ENCODE results near the gene PTPRG. TPM values are rescaled to one million over a fixed set of nuclear protein-coding genes. Genes with fewer than 3 reads are reported as not detected.

Gene PTPRG
- total RNA-seq, 1 donor from 2014 or later = 44.3 TPM

DNA sequence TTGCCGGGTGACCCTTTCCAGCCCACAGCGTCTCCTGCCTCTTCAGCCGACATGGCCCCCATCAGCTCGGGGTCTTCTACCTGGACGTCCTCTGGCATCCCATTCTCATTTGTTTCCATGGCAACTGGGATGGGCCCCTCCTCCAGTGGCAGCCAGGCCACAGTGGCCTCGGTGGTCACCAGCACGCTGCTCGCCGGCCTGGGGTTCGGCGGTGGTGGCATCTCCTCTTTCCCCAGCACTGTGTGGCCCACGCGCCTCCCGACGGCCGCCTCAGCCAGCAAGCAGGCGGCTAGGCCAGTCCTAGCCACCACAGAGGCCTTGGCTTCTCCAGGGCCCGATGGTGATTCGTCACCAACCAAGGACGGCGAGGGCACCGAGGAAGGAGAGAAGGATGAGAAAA lies 641.8 kb downstream of the PTPRG start:
- no peaks in the 10 kb centered on the region for H3K27me3 Mint-ChIP-seq
- H3K27ac Mint-ChIP-seq = peak overlapping the region; percentile 67
- H3K36me3 Mint-ChIP-seq (ENCODE audit: insufficient read depth) = peaks cover 3% of the 10 kb centered on the region
- H3K4me1 Mint-ChIP-seq (ENCODE audit: low read depth) = peaks cover 9% of the 10 kb centered on the region
- DNase-seq (ENCODE audit: low spot score, unreplicated experiment) = no peak
- H3K9me3 Mint-ChIP-seq (ENCODE audit: low read depth) = no peaks in the 10 kb centered on the region
- no peak overlapping the region for H3K4me3 Mint-ChIP-seq (ENCODE audit: low read depth)
- TF ChIP-seq, protein P1, sequence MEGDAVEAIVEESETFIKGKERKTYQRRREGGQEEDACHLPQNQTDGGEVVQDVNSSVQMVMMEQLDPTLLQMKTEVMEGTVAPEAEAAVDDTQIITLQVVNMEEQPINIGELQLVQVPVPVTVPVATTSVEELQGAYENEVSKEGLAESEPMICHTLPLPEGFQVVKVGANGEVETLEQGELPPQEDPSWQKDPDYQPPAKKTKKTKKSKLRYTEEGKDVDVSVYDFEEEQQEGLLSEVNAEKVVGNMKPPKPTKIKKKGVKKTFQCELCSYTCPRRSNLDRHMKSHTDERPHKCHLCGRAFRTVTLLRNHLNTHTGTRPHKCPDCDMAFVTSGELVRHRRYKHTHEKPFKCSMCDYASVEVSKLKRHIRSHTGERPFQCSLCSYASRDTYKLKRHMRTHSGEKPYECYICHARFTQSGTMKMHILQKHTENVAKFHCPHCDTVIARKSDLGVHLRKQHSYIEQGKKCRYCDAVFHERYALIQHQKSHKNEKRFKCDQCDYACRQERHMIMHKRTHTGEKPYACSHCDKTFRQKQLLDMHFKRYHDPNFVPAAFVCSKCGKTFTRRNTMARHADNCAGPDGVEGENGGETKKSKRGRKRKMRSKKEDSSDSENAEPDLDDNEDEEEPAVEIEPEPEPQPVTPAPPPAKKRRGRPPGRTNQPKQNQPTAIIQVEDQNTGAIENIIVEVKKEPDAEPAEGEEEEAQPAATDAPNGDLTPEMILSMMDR (IDR thresholded peaks at IDR 0.05; ENCODE audit: unreplicated experiment) = no peak

DNA sequence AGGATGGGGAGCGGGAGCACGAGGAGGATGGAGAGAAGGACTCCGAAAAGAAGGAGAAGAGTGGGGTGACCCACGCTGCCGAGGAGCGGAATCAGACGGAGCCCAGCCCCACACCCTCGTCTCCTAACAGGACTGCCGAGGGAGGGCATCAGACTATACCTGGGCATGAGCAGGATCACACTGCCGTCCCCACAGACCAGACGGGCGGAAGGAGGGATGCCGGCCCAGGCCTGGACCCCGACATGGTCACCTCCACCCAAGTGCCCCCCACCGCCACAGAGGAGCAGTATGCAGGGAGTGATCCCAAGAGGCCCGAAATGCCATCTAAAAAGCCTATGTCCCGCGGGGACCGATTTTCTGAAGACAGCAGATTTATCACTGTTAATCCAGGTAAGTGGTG lies 642.2 kb downstream of the PTPRG start:
- H3K4me3 Mint-ChIP-seq (ENCODE audit: low read depth) = no peak overlapping the region
- H3K4me1 Mint-ChIP-seq (ENCODE audit: low read depth) = peaks cover 9% of the 10 kb centered on the region
- TF ChIP-seq, protein P1 (IDR thresholded peaks at IDR 0.05; ENCODE audit: unreplicated experiment) = no peak
- H3K36me3 Mint-ChIP-seq (ENCODE audit: insufficient read depth) = peaks cover 3% of the 10 kb centered on the region
- H3K27ac Mint-ChIP-seq = no peak overlapping the region
- H3K27me3 Mint-ChIP-seq = no peaks in the 10 kb centered on the region
- DNase-seq (ENCODE audit: low spot score, unreplicated experiment) = no peak
- no peaks in the 10 kb centered on the region for H3K9me3 Mint-ChIP-seq (ENCODE audit: low read depth)

DNA sequence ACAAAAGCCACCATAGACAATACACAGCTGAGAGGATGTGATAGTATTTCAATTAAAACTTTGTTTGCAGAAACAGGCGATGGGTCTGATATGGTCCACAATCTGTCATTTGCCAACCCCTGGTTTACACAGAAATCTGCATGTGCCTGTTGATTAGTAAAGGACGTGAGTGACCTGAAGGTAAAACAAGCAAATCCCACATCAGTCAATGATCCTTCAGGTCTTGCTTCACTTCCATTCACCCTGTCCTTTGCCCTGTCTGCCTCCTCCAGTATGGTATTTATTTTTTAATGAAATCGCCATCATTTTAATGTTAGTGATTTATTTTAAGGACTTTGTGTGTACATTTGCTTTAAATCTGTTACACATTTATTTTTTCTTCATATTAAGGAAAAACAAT lies 645.8 kb downstream of the PTPRG start:
- TF ChIP-seq, protein P1 (IDR thresholded peaks at IDR 0.05; ENCODE audit: unreplicated experiment) = no peak
- Mint-ChIP-seq H3K27ac (no peak overlapping the region), H3K36me3 (ENCODE audit: insufficient read depth) (peaks cover 3% of the 10 kb centered on the region), H3K4me3 (ENCODE audit: low read depth) (no peak overlapping the region), H3K27me3 (no peaks in the 10 kb centered on the region), H3K9me3 (ENCODE audit: low read depth) (no peaks in the 10 kb centered on the region), H3K4me1 (ENCODE audit: low read depth) (peaks cover 4% of the 10 kb centered on the region)
- DNase-seq (ENCODE audit: low spot score, unreplicated experiment) = no peak

DNA sequence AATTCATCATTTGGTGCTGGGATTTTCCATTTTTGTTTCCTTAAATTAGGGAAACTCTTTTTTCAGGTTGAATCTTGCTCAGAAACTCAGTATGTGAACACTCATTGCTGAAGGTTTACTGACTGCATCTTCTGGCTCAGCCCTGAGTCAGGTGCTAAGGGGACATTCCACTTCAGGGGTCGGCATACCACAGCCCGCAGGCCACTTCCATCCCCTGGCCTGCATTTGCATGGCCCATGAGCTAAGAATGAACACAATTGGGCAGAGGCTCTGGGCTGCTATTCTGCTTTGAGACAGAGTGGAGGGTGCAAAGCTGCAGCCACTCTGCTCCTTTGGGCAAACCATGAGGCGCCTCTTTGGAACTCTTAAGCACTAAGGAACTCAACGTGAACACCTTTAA lies 647.0 kb downstream of the PTPRG start:
- no peaks in the 10 kb centered on the region for H3K36me3 Mint-ChIP-seq (ENCODE audit: insufficient read depth)
- no peak overlapping the region for H3K4me3 Mint-ChIP-seq (ENCODE audit: low read depth)
- H3K27ac Mint-ChIP-seq = no peak overlapping the region
- H3K9me3 Mint-ChIP-seq (ENCODE audit: low read depth) = no peaks in the 10 kb centered on the region
- H3K27me3 Mint-ChIP-seq = no peaks in the 10 kb centered on the region
- peaks cover 4% of the 10 kb centered on the region for H3K4me1 Mint-ChIP-seq (ENCODE audit: low read depth)
- DNase-seq (ENCODE audit: low spot score, unreplicated experiment) = no peak
- TF ChIP-seq, protein P1 (IDR thresholded peaks at IDR 0.05; ENCODE audit: unreplicated experiment) = no peak

DNA sequence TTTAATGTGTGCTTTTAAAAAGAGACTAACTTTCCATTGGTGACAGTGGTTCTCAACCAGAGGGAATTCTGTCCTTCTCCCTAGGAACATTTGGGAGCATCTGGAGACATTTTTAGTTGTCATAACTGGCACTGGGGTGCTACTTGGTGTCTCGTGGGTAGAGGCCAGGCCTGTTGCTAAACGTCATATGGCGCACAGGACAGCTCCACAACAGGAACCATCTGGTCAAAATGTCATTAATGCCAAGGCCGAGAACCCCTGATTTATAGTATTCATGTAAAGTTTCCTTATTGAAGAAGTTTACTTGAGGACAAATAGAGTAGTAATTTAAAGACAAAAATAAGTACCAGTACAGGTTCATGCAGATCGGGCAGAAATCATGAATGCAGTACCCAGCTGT lies 647.7 kb downstream of the PTPRG start:
- Mint-ChIP-seq H3K9me3 (ENCODE audit: low read depth) (no peaks in the 10 kb centered on the region), H3K4me1 (ENCODE audit: low read depth) (peaks cover 4% of the 10 kb centered on the region), H3K27me3 (no peaks in the 10 kb centered on the region), H3K4me3 (ENCODE audit: low read depth) (no peak overlapping the region), H3K27ac (no peak overlapping the region), H3K36me3 (ENCODE audit: insufficient read depth) (no peaks in the 10 kb centered on the region)
- DNase-seq (ENCODE audit: low spot score, unreplicated experiment) = no peak
- TF ChIP-seq, protein P1 (IDR thresholded peaks at IDR 0.05; ENCODE audit: unreplicated experiment) = no peak
